Measurements from ENCODE around the gene PALM3. TPM values are rescaled to one million over a fixed set of nuclear protein-coding genes. Genes with fewer than 3 reads are reported as not detected.

The PALM3 gene
- total and polyA plus RNA-seq, 2 experiments from 2014 or later: 16.6 to 45.8 TPM

- DNase-seq (ENCODE audit: low spot score) (peak; percentile 74), ATAC-seq (peak; percentile 24)
- no peaks in the 10 kb centered on the region for H3K36me3 Mint-ChIP-seq (ENCODE audit: low read depth)
- peak overlapping the region; percentile 83 for H3K4me3 Mint-ChIP-seq
- Histone ChIP-seq H3K4me2 (peak overlapping the region; percentile 93), H3F3A (replicated peaks; ENCODE audit: low read depth) (peaks cover 15% of the 10 kb centered on the region; the same call in 1 of the 2 replicates), H4K20me1 (replicated peaks; ENCODE audit: insufficient read depth) (no peaks in the 10 kb centered on the region), H2AFZ (peak overlapping the region; percentile 100), H3K4me3 (peak overlapping the region; percentile 72), H3K9me2 (ENCODE audit: insufficient read depth) (no peaks in the 10 kb centered on the region), H3K4me1 (ENCODE audit: insufficient read depth) (peaks cover 4% of the 10 kb centered on the region; the same call in 1 of the 2 replicates), H3K36me3 (ENCODE audit: insufficient read depth) (no peaks in the 10 kb centered on the region), H3K27ac (ENCODE audit: low read depth) (no peak overlapping the region), H3K79me2 (replicated peaks; ENCODE audit: insufficient read depth) (no peaks in the 10 kb centered on the region), H3K27me3 (ENCODE audit: insufficient read depth) (peaks cover 70% of the 10 kb centered on the region)
- no peaks in the 10 kb centered on the region; the same call in 2 of the 3 replicates for H3K9me3 Mint-ChIP-seq
- TF ChIP-seq, protein P1, sequence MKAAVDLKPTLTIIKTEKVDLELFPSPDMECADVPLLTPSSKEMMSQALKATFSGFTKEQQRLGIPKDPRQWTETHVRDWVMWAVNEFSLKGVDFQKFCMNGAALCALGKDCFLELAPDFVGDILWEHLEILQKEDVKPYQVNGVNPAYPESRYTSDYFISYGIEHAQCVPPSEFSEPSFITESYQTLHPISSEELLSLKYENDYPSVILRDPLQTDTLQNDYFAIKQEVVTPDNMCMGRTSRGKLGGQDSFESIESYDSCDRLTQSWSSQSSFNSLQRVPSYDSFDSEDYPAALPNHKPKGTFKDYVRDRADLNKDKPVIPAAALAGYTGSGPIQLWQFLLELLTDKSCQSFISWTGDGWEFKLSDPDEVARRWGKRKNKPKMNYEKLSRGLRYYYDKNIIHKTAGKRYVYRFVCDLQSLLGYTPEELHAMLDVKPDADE (IDR thresholded peaks at IDR 0.05): no peak
- no peak for TF ChIP-seq ZNF462 (CRISPR knock-in tag; IDR thresholded peaks at IDR 0.05)
- TF ChIP-seq, protein P2, sequence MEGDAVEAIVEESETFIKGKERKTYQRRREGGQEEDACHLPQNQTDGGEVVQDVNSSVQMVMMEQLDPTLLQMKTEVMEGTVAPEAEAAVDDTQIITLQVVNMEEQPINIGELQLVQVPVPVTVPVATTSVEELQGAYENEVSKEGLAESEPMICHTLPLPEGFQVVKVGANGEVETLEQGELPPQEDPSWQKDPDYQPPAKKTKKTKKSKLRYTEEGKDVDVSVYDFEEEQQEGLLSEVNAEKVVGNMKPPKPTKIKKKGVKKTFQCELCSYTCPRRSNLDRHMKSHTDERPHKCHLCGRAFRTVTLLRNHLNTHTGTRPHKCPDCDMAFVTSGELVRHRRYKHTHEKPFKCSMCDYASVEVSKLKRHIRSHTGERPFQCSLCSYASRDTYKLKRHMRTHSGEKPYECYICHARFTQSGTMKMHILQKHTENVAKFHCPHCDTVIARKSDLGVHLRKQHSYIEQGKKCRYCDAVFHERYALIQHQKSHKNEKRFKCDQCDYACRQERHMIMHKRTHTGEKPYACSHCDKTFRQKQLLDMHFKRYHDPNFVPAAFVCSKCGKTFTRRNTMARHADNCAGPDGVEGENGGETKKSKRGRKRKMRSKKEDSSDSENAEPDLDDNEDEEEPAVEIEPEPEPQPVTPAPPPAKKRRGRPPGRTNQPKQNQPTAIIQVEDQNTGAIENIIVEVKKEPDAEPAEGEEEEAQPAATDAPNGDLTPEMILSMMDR (conservative IDR thresholded peaks at IDR 0.05; ENCODE audit: low read depth in 2 of 2): peak in 1 of 2 experiments; percentile 44; a peak in 1 of 4 replicates
- TF ChIP-seq CREB1 (CRISPR knock-in tag; IDR thresholded peaks at IDR 0.05; ENCODE audit: low read depth): no peak
- no peak for TF ChIP-seq EZH2phosphoT487 (IDR thresholded peaks at IDR 0.05; ENCODE audit: unreplicated experiment)
- TF ChIP-seq JUNB (IDR thresholded peaks at IDR 0.05; ENCODE audit: unreplicated experiment): no peak
- TF ChIP-seq NANOG (IDR thresholded peaks at IDR 0.05; ENCODE audit: borderline replicate concordance): no peak
- TF ChIP-seq ZNF114 (CRISPR knock-in tag; IDR thresholded peaks at IDR 0.05): no peak
- no peak for TF ChIP-seq ZNF331 (CRISPR knock-in tag; IDR thresholded peaks at IDR 0.05; ENCODE audit: low read depth)
- TF ChIP-seq EZH2 (IDR thresholded peaks at IDR 0.05; ENCODE audit: low read depth, unreplicated experiment): peak; percentile 47
- H3K27me3 Mint-ChIP-seq (ENCODE audit: insufficient read depth, low read depth, poor library complexity): peaks cover 52% of the 10 kb centered on the region
- H3K4me1 Mint-ChIP-seq: peaks cover 12% of the 10 kb centered on the region
- H3K27ac Mint-ChIP-seq: no peak overlapping the region
Observed at GRCh38 chr19:14073261-14073924, 11.5 kb upstream of the PALM3 start.

Data from GM23338 (cell line).